Naive thymus-derived CD4-positive, alpha-beta T cell (primary cell): ENCODE data around the gene CDH4. TPM values are rescaled to one million over a fixed set of nuclear protein-coding genes. Genes with fewer than 3 reads are reported as not detected.

ENCODE experiments used
- ATAC-seq: fragments of 150-1000 bp; cut with Tn5 transposase; 2 replicates; pipeline ENCODE4 v1.10.0; 2021; ENCODE audit warnings: mild to moderate bottlenecking, moderate library complexity
- CTCF ChIA-PET: fragments of 350-600 bp; sonication (Branson Sonifier 250); formaldehyde crosslinking; loops from one replicate; lab custom pipeline; 2021; ENCODE audit warnings: antibody characterized with exemption; lab: Charles Lee
- POLR2A ChIA-PET: fragments of 350-600 bp; sonication (Branson Sonifier 250); formaldehyde crosslinking; loops from one replicate; lab custom pipeline; 2021; ENCODE audit warnings: antibody characterized with exemption, inconsistent platforms; lab: Charles Lee
- DNase-seq, 9 donors: peaks; one replicate each; pipeline versions ENCODE4 v3.0.0 to v3.0.0-alpha.2; 2020 to 2022; ENCODE audit warnings: mixed read lengths in 1 of 9
- H3K27ac ChIP-seq: one replicate; pipeline ENCODE4 v1.7.0; 2013; ENCODE audit warnings: mild to moderate bottlenecking, low read depth, low read length, moderate library complexity
- H3K27me3 ChIP-seq, 2 donors: one replicate each; pipeline ENCODE4 v1.7.0; 2013; ENCODE audit warnings: low read length in 2 of 2, mild to moderate bottlenecking in 2 of 2, moderate library complexity in 2 of 2; ENCODE audit not compliant: control insufficient read depth in 2 of 2, insufficient read depth in 2 of 2
- H3K36me3 ChIP-seq, 3 experiments: 1 replicate in 2 of 3; 2 replicates in 1 of 3; pipeline ENCODE4 v1.7.0; 2013; ENCODE audit warnings: low read length in 3 of 3, mild to moderate bottlenecking in 3 of 3, moderate library complexity in 1 of 3; ENCODE audit not compliant: insufficient read depth in 3 of 3, control insufficient read depth in 2 of 3
- H3K4me1 ChIP-seq, 2 donors: one replicate each; pipeline ENCODE4 v1.7.0; 2013; ENCODE audit warnings: low read length in 2 of 2, mild to moderate bottlenecking in 2 of 2, moderate library complexity in 1 of 2; ENCODE audit not compliant: control insufficient read depth in 2 of 2, insufficient read depth in 2 of 2
- H3K4me3 ChIP-seq: 2 replicates; pipeline ENCODE4 v1.7.0; 2013; ENCODE audit warnings: mild to moderate bottlenecking, low read length
- H3K9me3 ChIP-seq, 3 experiments: 1 replicate in 2 of 3; 2 replicates in 1 of 3; pipeline ENCODE4 v1.7.0; 2013; ENCODE audit warnings: low read length in 3 of 3; ENCODE audit not compliant: control insufficient read depth in 2 of 3
- H3K27ac Mint-ChIP-seq, 9 donors: one replicate each; pipeline ENCODE4 v1.8.0; 2020 to 2022; ENCODE audit warnings: mixed read lengths in 9 of 9, mild to moderate bottlenecking in 8 of 9, moderate library complexity in 5 of 9, inconsistent platforms in 2 of 9
- H3K27me3 Mint-ChIP-seq, 5 donors: one replicate each; pipeline ENCODE4 v1.8.0; 2021 to 2022; ENCODE audit warnings: mixed read lengths in 5 of 5, mild to moderate bottlenecking in 1 of 5
- H3K36me3 Mint-ChIP-seq, 5 donors: one replicate each; pipeline ENCODE4 v1.8.0; 2020 to 2022; ENCODE audit warnings: mixed read lengths in 5 of 5, mild to moderate bottlenecking in 3 of 5, inconsistent platforms in 1 of 5
- H3K4me1 Mint-ChIP-seq, 7 donors: one replicate each; pipeline ENCODE4 v1.8.0; 2020 to 2022; ENCODE audit warnings: mixed read lengths in 7 of 7, mild to moderate bottlenecking in 3 of 7, inconsistent platforms in 1 of 7
- H3K4me3 Mint-ChIP-seq, 10 donors: one replicate each; pipeline ENCODE4 v1.8.0; 2020 to 2022; ENCODE audit warnings: mild to moderate bottlenecking in 10 of 10, mixed read lengths in 10 of 10, moderate library complexity in 6 of 10, inconsistent platforms in 2 of 10
- H3K9me3 Mint-ChIP-seq, 11 donors: one replicate each; pipeline ENCODE4 v1.8.0; 2020 to 2022; ENCODE audit warnings: mixed read lengths in 11 of 11, mild to moderate bottlenecking in 4 of 11, inconsistent platforms in 1 of 11, moderate library complexity in 1 of 11
- intact Hi-C, 2 donors: fragments of 100-400 bp; cut with micrococcal nuclease; formaldehyde crosslinking; loops; one replicate each; pipeline ENCODE4 v1.15.1; 2023
- polyA plus RNA-seq, 2 donors: library from polyadenylated mRNA; unstranded; fragments of 300-500 nt; fragmentation: Illumina TruSeq; gene quantifications; one replicate each; pipeline ENCODE4 v1.2.3, GENCODE V29; 2021
- total RNA-seq, 6 experiments: library from RNA in 5 of 6; stranded (reverse) in 5 of 6; gene quantifications; 1 replicate in 5 of 6; 2 replicates in 1 of 6; pipeline ENCODE4 v1.2.3 and lab custom pipeline; 2021 to 2026

Gene CDH4
- total and polyA plus RNA-seq, 7 experiments from 2014 or later, result 0.05 to 0.43 (median 0.14) TPM; not detected in 1

- Histone ChIP-seq H3K36me3 (no peaks in the 10 kb centered on the region), H3K27ac (no peak overlapping the region), H3K4me1 (no peaks in the 10 kb centered on the region), H3K9me3 (no peaks in the 10 kb centered on the region), H3K27me3 (no peaks in the 10 kb centered on the region), H3K4me3 (no peak overlapping the region)
- ChIA-PET POLR2A (no interaction called here), CTCF (no interaction called here)
- DNase-seq (no peak), ATAC-seq (no peak)
- H3K27me3 Mint-ChIP-seq, result no peaks in the 10 kb centered on the region
- no peaks in the 10 kb centered on the region for H3K36me3 Mint-ChIP-seq
- no peak overlapping the region for H3K4me3 Mint-ChIP-seq
- H3K9me3 Mint-ChIP-seq, result peaks cover 0 to 7% (median 0%) of the 10 kb centered on the region in 11 donors
- no peaks in the 10 kb centered on the region for H3K4me1 Mint-ChIP-seq
- no peak overlapping the region for H3K27ac Mint-ChIP-seq
- intact Hi-C loops, result no loop called here
These were observed 55.8 kb downstream of the CDH4 start for GRCh38 chr20:61307686-61308476.

- H3K9me3 Mint-ChIP-seq, result peaks cover 0 to 7% (median 0%) of the 10 kb centered on the region in 11 donors
- H3K9me3 ChIP-seq, result no peaks in the 10 kb centered on the region
These were observed 56.4 kb downstream of the CDH4 start for GRCh38 chr20:61308477-61308774.

DNA sequence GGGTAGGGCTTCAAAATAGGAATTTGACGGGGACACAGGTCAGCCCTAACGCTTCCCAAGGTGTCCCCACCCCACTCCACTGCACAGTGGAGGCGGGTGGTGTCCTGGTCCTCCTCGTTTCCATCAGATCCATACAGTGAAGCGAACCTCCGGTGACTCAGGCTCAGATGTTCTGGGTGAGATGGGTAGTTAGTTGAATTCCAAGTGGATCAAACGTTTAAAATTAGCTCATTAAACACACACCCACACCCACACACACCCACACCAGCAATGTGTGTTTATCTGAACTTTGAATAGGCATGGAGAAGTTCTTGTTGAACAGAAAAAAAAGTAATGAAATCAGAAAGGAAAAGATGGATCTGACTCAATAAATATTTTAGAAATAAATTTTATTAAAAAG, 58.9 kb downstream of the CDH4 start:
- POLR2A ChIA-PET, result no interaction called here
- H3K4me3 ChIP-seq, result no peak overlapping the region
- CTCF ChIA-PET, result no interaction called here

More at GRCh38 chr20:61308477-61308774, 56.4 kb downstream of the CDH4 start:
- ATAC-seq (no peak), DNase-seq (no peak)
- no peaks in the 10 kb centered on the region for H3K4me1 Mint-ChIP-seq
- H3K27ac ChIP-seq, result no peak overlapping the region
- no peaks in the 10 kb centered on the region for H3K27me3 ChIP-seq
- H3K4me1 ChIP-seq, result no peaks in the 10 kb centered on the region
- H3K4me3 ChIP-seq, result no peak overlapping the region
- no peaks in the 10 kb centered on the region for H3K36me3 ChIP-seq
- POLR2A ChIA-PET, result no interaction called here
- no peak overlapping the region for H3K27ac Mint-ChIP-seq
- CTCF ChIA-PET, result no interaction called here
- no peak overlapping the region for H3K4me3 Mint-ChIP-seq
- H3K36me3 Mint-ChIP-seq, result no peaks in the 10 kb centered on the region
- intact Hi-C loops, result no loop called here
- H3K27me3 Mint-ChIP-seq, result no peaks in the 10 kb centered on the region

DNA sequence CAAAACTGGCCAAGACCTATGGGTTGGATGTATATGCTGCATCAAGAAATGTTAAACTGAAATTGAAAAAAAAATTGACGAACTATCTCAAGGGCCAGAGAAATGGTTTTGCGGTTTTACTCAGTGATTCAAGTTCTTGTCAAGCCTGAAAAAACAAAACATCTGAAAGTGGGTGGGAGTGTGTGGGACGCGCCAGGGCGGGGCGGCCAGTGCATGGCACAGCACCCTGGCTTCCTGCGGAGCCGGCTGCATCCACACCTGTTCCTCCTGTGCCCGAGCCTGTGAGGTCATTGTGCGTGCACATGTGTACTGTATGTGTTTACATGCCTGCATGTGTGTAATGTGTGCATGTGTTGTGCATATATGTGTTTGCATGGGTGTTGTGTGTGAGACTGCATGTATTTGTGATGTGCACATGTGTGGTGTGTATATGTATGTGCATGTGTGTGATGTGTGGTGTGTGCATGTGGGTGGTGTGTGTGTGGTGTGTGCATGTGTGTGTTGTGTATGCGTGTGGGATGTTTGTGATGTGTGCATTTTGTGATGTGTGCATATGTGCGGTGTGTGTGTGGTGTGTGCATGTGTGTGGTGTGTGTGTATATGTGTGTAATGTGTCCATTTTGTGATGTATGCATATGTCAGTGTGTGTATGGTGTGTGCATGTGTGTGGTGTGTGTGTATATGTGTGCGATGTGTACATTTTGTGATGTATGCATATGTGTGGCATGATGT, 59.8 kb downstream of the CDH4 start:
- Mint-ChIP-seq H3K4me1 (no peaks in the 10 kb centered on the region), H3K9me3 (peaks cover 0 to 7% (median 0%) of the 10 kb centered on the region in 11 donors), H3K36me3 (no peaks in the 10 kb centered on the region), H3K27ac (no peak overlapping the region), H3K4me3 (no peak overlapping the region), H3K27me3 (peaks cover 0 to 5% (median 0%) of the 10 kb centered on the region in 5 donors)
- CTCF ChIA-PET, result no interaction called here
- Histone ChIP-seq H3K36me3 (no peaks in the 10 kb centered on the region), H3K27me3 (no peaks in the 10 kb centered on the region), H3K9me3 (no peaks in the 10 kb centered on the region), H3K27ac (no peak overlapping the region), H3K4me3 (no peak overlapping the region), H3K4me1 (no peaks in the 10 kb centered on the region)
- POLR2A ChIA-PET, result no interaction called here
- DNase-seq, result no peak
- no peak for ATAC-seq
- intact Hi-C loops, result no loop called here

More for the DNA sequence above, 58.9 kb downstream of the CDH4 start:
- no peak overlapping the region for H3K27ac Mint-ChIP-seq
- no peak overlapping the region for H3K4me3 Mint-ChIP-seq
- DNase-seq (no peak), ATAC-seq (no peak)
- intact Hi-C loops, result no loop called here
- no peak overlapping the region for H3K27ac ChIP-seq
- no peaks in the 10 kb centered on the region for H3K4me1 ChIP-seq
- H3K9me3 ChIP-seq, result no peaks in the 10 kb centered on the region
- H3K36me3 ChIP-seq, result no peaks in the 10 kb centered on the region
- H3K27me3 ChIP-seq, result no peaks in the 10 kb centered on the region
- peaks cover 0 to 5% (median 0%) of the 10 kb centered on the region in 5 donors for H3K27me3 Mint-ChIP-seq
- H3K9me3 Mint-ChIP-seq, result peaks cover 0 to 7% (median 0%) of the 10 kb centered on the region in 11 donors
- no peaks in the 10 kb centered on the region for H3K4me1 Mint-ChIP-seq
- H3K36me3 Mint-ChIP-seq, result no peaks in the 10 kb centered on the region

DNA sequence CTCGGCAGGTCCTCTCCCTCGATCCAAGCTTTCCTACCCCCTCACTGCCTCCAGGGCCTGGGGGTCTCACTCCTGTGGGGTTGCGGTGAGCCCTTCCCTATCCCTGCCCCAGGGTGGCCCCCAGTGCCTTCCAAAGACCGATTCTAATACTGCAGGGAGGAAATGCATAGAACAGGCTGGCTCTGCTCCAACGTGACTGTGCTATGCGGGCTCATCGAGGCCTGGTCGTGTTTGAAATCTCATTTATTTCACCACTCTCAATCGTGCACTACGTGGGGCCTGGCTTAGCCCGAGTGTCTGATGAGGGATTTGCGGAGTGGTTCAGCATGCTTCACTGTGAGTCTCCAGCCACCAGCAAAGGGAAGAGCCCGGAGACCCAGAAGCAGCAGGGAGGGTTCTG, 60.9 kb downstream of the CDH4 start:
- DNase-seq (no peak), ATAC-seq (no peak)
- Mint-ChIP-seq H3K4me1 (no peaks in the 10 kb centered on the region), H3K36me3 (no peaks in the 10 kb centered on the region), H3K9me3 (peaks cover 0 to 7% (median 0%) of the 10 kb centered on the region in 11 donors), H3K27me3 (peaks cover 0 to 5% (median 0%) of the 10 kb centered on the region in 5 donors), H3K4me3 (no peak overlapping the region), H3K27ac (no peak overlapping the region)
- Histone ChIP-seq H3K36me3 (no peaks in the 10 kb centered on the region), H3K4me1 (no peaks in the 10 kb centered on the region), H3K9me3 (no peaks in the 10 kb centered on the region), H3K27ac (no peak overlapping the region), H3K27me3 (no peaks in the 10 kb centered on the region), H3K4me3 (no peak overlapping the region)
- ChIA-PET POLR2A (no interaction called here), CTCF (no interaction called here)
- intact Hi-C loops, result no loop called here

- Mint-ChIP-seq H3K9me3 (peaks cover 0 to 7% (median 0%) of the 10 kb centered on the region in 11 donors), H3K27ac (no peak overlapping the region), H3K4me1 (no peaks in the 10 kb centered on the region), H3K36me3 (no peaks in the 10 kb centered on the region), H3K4me3 (no peak overlapping the region), H3K27me3 (peaks cover 0 to 5% (median 4%) of the 10 kb centered on the region in 5 donors)
- Histone ChIP-seq H3K4me3 (no peak overlapping the region), H3K27me3 (no peaks in the 10 kb centered on the region), H3K27ac (no peak overlapping the region), H3K36me3 (no peaks in the 10 kb centered on the region), H3K4me1 (no peaks in the 10 kb centered on the region), H3K9me3 (no peaks in the 10 kb centered on the region)
- CTCF ChIA-PET, result no interaction called here
- no peak for DNase-seq
- ATAC-seq, result no peak
- POLR2A ChIA-PET, result no interaction called here
- intact Hi-C loops, result no loop called here
These were observed 61.3 kb downstream of the CDH4 start for GRCh38 chr20:61313396-61313795.
